Measurements from ENCODE around the gene TBC1D22A. TPM values are rescaled to one million over a fixed set of nuclear protein-coding genes. Genes with fewer than 3 reads are reported as not detected.

Gene TBC1D22A
- polyA plus RNA-seq, 1 experiment: 19.8 TPM

- CTCF ChIA-PET: no interaction called here
- Histone ChIP-seq H3K9me3 (ENCODE audit: control insufficient read depth, insufficient read depth, low read length) (no peaks in the 10 kb centered on the region; the same call in 1 of the 2 replicates), H3K4me3 (ENCODE audit: low read depth, low read length) (no peak overlapping the region), H3K27me3 (ENCODE audit: control insufficient read depth, insufficient read depth, low read length) (no peaks in the 10 kb centered on the region), H3K27ac (ENCODE audit: low read depth, low read length) (no peak overlapping the region)
- POLR2A ChIA-PET: no interaction called here
- no peak for DNase-seq (ENCODE audit: low read depth, low spot score)
- TF ChIP-seq CTCF (IDR thresholded peaks at IDR 0.05; ENCODE audit: low read depth, low read length): no peak
These were observed 46.9 kb downstream of the TBC1D22A start for GRCh38 chr22:46809153-46809885.

GRCh38 chr22:46810856-46811786 is 48.7 kb downstream of the TBC1D22A start:
- Histone ChIP-seq H3K9me3 (ENCODE audit: control insufficient read depth, insufficient read depth, low read length) (no peaks in the 10 kb centered on the region; the same call in 1 of the 2 replicates), H3K4me3 (ENCODE audit: low read depth, low read length) (no peak overlapping the region), H3K27me3 (ENCODE audit: control insufficient read depth, insufficient read depth, low read length) (no peaks in the 10 kb centered on the region), H3K27ac (ENCODE audit: low read depth, low read length) (no peak overlapping the region)
- DNase-seq (ENCODE audit: low read depth, low spot score): no peak
- ChIA-PET POLR2A (no interaction called here), CTCF (interaction anchor here (0.6 to 1.6 kb wide), 2 partner anchors 7 to 540 kb away, joined by 4 to 5 read pairs; no protein-coding TSS in a partner anchor)
- TF ChIP-seq CTCF (IDR thresholded peaks at IDR 0.05; ENCODE audit: low read depth, low read length): no peak

- Histone ChIP-seq H3K4me3 (ENCODE audit: low read depth, low read length) (no peak overlapping the region), H3K27ac (ENCODE audit: low read depth, low read length) (no peak overlapping the region), H3K27me3 (ENCODE audit: control insufficient read depth, insufficient read depth, low read length) (no peaks in the 10 kb centered on the region), H3K9me3 (ENCODE audit: control insufficient read depth, insufficient read depth, low read length) (no peaks in the 10 kb centered on the region; the same call in 1 of the 2 replicates)
- no peak for TF ChIP-seq CTCF (IDR thresholded peaks at IDR 0.05; ENCODE audit: low read depth, low read length)
- no peak for DNase-seq (ENCODE audit: low read depth, low spot score)
- POLR2A ChIA-PET: no interaction called here
- CTCF ChIA-PET: interaction anchor here (0.6 to 1.6 kb wide), 3 partner anchors 8 to 541 kb away, joined by 3 to 5 read pairs (median 4); no protein-coding TSS in a partner anchor
These were observed 49.7 kb downstream of the TBC1D22A start for GRCh38 chr22:46812034-46812605.

GRCh38 chr22:46812788-46813187 is 50.3 kb downstream of the TBC1D22A start:
- POLR2A ChIA-PET: no interaction called here

More at GRCh38 chr22:46812788-46813187, 50.3 kb downstream of the TBC1D22A start:
- TF ChIP-seq CTCF (IDR thresholded peaks at IDR 0.05; ENCODE audit: low read depth, low read length): no peak
- Histone ChIP-seq H3K27me3 (ENCODE audit: control insufficient read depth, insufficient read depth, low read length) (no peaks in the 10 kb centered on the region), H3K9me3 (ENCODE audit: control insufficient read depth, insufficient read depth, low read length) (no peaks in the 10 kb centered on the region; the same call in 1 of the 2 replicates), H3K4me3 (ENCODE audit: low read depth, low read length) (no peak overlapping the region), H3K27ac (ENCODE audit: low read depth, low read length) (no peak overlapping the region)
- CTCF ChIA-PET: interaction anchor here (0.9 to 2.0 kb wide), 4 partner anchors 9 to 14 kb away, joined by 3 to 10 read pairs (median 4); no protein-coding TSS in a partner anchor
- DNase-seq (ENCODE audit: low read depth, low spot score): no peak

Data from AG04450 (cell line).